Epithelial cell of esophagus (primary cell): ENCODE data around the gene B3GNT8.

ENCODE experiments used
- DNase-seq: peaks from one replicate; pipeline ENCODE4 v3.0.0; 2010; ENCODE audit warnings: low read depth
- H3K4me3 ChIP-seq: 2 replicates; pipeline ENCODE4 v1.5.1; 2011; ENCODE audit warnings: mild to moderate bottlenecking, low read length, control low read depth
- CTCF ChIP-seq: IDR thresholded peaks from 2 replicates; pipeline ENCODE4 v1.5.1; 2011; ENCODE audit warnings: low read depth, mild to moderate bottlenecking, low read length, control low read depth, inconsistent platforms; ENCODE audit not compliant: insufficient read depth; ENCODE audit errors: missing control alignments

B3GNT8 gene

GRCh38 chr19:41405776-41406175, 21.4 kb downstream of the B3GNT8 start:
- no peak for TF ChIP-seq CTCF
- no peak overlapping the region for H3K4me3 ChIP-seq
- DNase-seq: no peak

GRCh38 chr19:41403181-41403970, 23.8 kb downstream of the B3GNT8 start:
- TF ChIP-seq CTCF: no peak
- no peak for DNase-seq

GRCh38 chr19:41402010-41402409, 25.2 kb downstream of the B3GNT8 start:
- H3K4me3 ChIP-seq: no peak overlapping the region
- DNase-seq: no peak
- no peak for TF ChIP-seq CTCF

More at GRCh38 chr19:41403181-41403970, 23.8 kb downstream of the B3GNT8 start:
- no peak overlapping the region for H3K4me3 ChIP-seq

GRCh38 chr19:41401483-41401882, 25.7 kb downstream of the B3GNT8 start:
- no peak for DNase-seq
- TF ChIP-seq CTCF: no peak

GRCh38 chr19:41399525-41399924, 27.6 kb downstream of the B3GNT8 start:
- no peak for DNase-seq
- no peak for TF ChIP-seq CTCF
- H3K4me3 ChIP-seq: no peak overlapping the region

More at GRCh38 chr19:41401483-41401882, 25.7 kb downstream of the B3GNT8 start:
- H3K4me3 ChIP-seq: no peak overlapping the region

- peak overlapping the region; percentile 95 for H3K4me3 ChIP-seq
- no peak for TF ChIP-seq CTCF
- DNase-seq: no peak
Measured at GRCh38 chr19:41399091-41399490, 28.1 kb downstream of the B3GNT8 start.

- DNase-seq: no peak
- peak overlapping the region; percentile 95 for H3K4me3 ChIP-seq
- no peak for TF ChIP-seq CTCF
Measured at GRCh38 chr19:41398598-41398997, 28.6 kb downstream of the B3GNT8 start.
